HepG2 (cell line): ENCODE data around the gene BRD2. TPM values are rescaled to one million over a fixed set of nuclear protein-coding genes. Genes with fewer than 3 reads are reported as not detected.
A peak's percentile ranks its signal among the peaks of the same experiment; 100 is the strongest.

Experiments used
- DNMT1 ChIP-seq: sonication (generic); formaldehyde crosslinking; IDR thresholded peaks from 2 replicates; pipeline ENCODE4 v1.5.1; 2020; ENCODE audit warnings: mild to moderate bottlenecking, missing genetic modification reagents
- GTF2F1 ChIP-seq: fragments of 150-350 bp; IDR thresholded peaks from 2 replicates; pipeline ENCODE4 v1.6.1; 2014; ENCODE audit warnings: low read length
- HOXA9 ChIP-seq: sonication (generic); formaldehyde crosslinking; IDR thresholded peaks from 2 replicates; pipeline ENCODE4 v1.8.1; 2022; ENCODE audit warnings: missing genetic modification reagents, mild to moderate bottlenecking, moderate library complexity, borderline replicate concordance
- KDM1A ChIP-seq: IDR thresholded peaks from 2 replicates; pipeline ENCODE4 v1.6.1; 2016; ENCODE audit warnings: missing compliant biosample characterization
- NR2C2 ChIP-seq: sonication (generic); formaldehyde crosslinking; IDR thresholded peaks from 2 replicates; pipeline ENCODE4 v1.4.0; 2020; ENCODE audit warnings: missing genetic modification reagents, mild to moderate bottlenecking, moderate library complexity, borderline replicate concordance
- PHF21A ChIP-seq: sonication (generic); formaldehyde crosslinking; IDR thresholded peaks from 2 replicates; pipeline ENCODE4 v1.5.0; 2020; ENCODE audit warnings: mild to moderate bottlenecking, missing genetic modification reagents
- RNF2 ChIP-seq: fragments of 450-650 bp; conservative IDR thresholded peaks from 2 replicates; pipeline ENCODE4 v1.6.1; 2016; ENCODE audit warnings: low read depth
- SOX13 ChIP-seq, 3 experiments: fragments of 450-650 bp in 1 of 3; sonication (generic) in 1 of 3; formaldehyde crosslinking in 1 of 3; IDR thresholded peaks in 2 of 3; conservative IDR thresholded peaks in 1 of 3; 2 replicates each; pipeline versions ENCODE4 v1.5.0 to v1.6.1; 2016 to 2020; ENCODE audit warnings: antibody characterized with exemption in 1 of 3, mild to moderate bottlenecking in 1 of 3, missing compliant biosample characterization in 1 of 3, missing genetic modification reagents in 1 of 3, moderate library complexity in 1 of 3
- ZNF274 ChIP-seq: sonication (generic); formaldehyde crosslinking; IDR thresholded peaks from 2 replicates; pipeline ENCODE4 v1.5.1; 2020; ENCODE audit warnings: mild to moderate bottlenecking, missing genetic modification reagents
- ZNF614 ChIP-seq: IDR thresholded peaks from 2 replicates; pipeline ENCODE4 v1.6.1; 2018; ENCODE audit warnings: missing biosample characterization, missing genetic modification reagents, inconsistent platforms, borderline replicate concordance
- polyA plus RNA-seq, 8 experiments: library from polyadenylated mRNA; depleted of rRNA in 3 of 8; stranded (reverse) in 7 of 8; unstranded in 1 of 8; fragments of >200 nt; fragmentation: Illumina TruSeq in 4 of 8; extraction: Trizol in 4 of 8; gene quantifications; 2 replicates each; pipeline versions ENCODE4 v1.2.1 to v1.2.3, GENCODE V29; 2011 to 2016; ENCODE audit warnings: low read depth in 4 of 8, missing spikeins in 1 of 8, mixed read lengths in 1 of 8; ENCODE audit not compliant: insufficient read depth in 1 of 8
- total RNA-seq, 5 experiments: library from RNA; depleted of rRNA; stranded (reverse); fragments of >200 nt; fragmentation: Illumina TruSeq; extraction: Trizol; gene quantifications; 2 replicates each; pipeline ENCODE4 v1.2.3, GENCODE V29; 2016; ENCODE audit warnings: low read depth in 1 of 5
- TF ChIP-seq, protein P1 (sequence below): sonication (generic); formaldehyde crosslinking; IDR thresholded peaks from 2 replicates; pipeline ENCODE4 v1.4.0; 2020; ENCODE audit warnings: missing genetic modification reagents, borderline replicate concordance
- TF ChIP-seq, protein P2 (sequence below): IDR thresholded peaks from 2 replicates; pipeline ENCODE4 v1.6.1; 2016; ENCODE audit warnings: missing compliant biosample characterization, missing genetic modification reagents, borderline replicate concordance
- TF ChIP-seq, protein P3 (sequence below): sonication (generic); formaldehyde crosslinking; IDR thresholded peaks from 2 replicates; pipeline ENCODE4 v1.5.0; 2020; ENCODE audit warnings: missing genetic modification reagents, mild to moderate bottlenecking, borderline replicate concordance
- TF ChIP-seq, protein P4 (sequence below), 2 experiments: sonication (generic) in 1 of 2; formaldehyde crosslinking in 1 of 2; IDR thresholded peaks; 2 replicates each; pipeline versions ENCODE4 v1.4.0 to v1.6.1; 2016 to 2020; ENCODE audit warnings: borderline replicate concordance in 1 of 2, low read depth in 1 of 2, mild to moderate bottlenecking in 1 of 2, missing genetic modification reagents in 1 of 2
- TF ChIP-seq, protein P5 (sequence below): sonication (generic); formaldehyde crosslinking; conservative IDR thresholded peaks from 2 replicates; pipeline ENCODE4 v1.8.0; 2022; ENCODE audit warnings: mild to moderate bottlenecking, moderate library complexity, missing genetic modification reagents

BRD2 gene
- total and polyA plus RNA-seq, 2 of the 13 experiments (the other 11 are each of a cell fraction or from before 2014, with no cell fraction given): 143 to 202 TPM

DNA sequence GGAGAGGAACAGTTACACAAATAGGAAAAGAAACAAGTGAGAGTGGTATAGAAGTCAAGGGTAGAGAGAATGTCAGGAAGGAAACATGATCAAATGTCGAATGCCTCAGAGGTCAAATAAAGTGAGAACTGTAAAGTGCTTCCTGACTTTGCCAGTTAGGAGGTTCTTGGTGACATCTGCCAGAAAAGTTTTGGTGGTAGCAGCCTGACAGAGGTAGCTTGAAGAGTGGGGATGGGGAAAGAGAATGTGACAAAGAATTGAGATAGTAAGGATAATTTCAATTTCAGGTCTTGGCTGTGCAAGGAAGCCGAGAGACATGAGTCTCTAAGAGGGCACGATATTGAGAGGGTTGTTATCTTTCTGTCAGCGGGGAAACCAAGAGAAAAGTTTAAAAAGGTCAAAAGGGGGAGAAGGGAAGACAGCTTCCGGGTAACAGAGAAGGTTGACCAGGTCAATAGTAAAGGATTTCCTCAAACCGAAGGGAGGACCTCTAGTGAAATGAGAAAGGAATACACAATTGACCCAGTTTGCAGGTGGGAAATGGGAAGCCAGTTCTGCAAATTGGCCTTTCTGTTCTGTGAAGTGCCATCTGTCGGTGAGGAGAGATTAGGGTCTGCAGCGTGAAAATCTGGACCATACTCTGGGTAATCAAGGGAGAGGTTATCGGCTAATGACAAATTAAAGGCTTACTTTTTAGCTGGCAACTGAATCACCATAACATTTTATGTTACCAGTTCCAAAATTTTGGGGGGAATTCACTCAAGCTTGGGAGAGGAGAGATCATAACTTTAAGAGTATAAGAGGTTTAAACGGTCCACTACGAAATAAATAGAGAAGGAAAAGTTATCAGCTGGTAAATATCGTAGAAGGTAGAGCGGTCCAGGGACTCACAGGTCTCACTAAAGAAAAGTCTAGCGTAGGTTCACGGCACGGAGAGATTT, 973 bp upstream of the BRD2 start (continued):
- TF ChIP-seq, protein P1, sequence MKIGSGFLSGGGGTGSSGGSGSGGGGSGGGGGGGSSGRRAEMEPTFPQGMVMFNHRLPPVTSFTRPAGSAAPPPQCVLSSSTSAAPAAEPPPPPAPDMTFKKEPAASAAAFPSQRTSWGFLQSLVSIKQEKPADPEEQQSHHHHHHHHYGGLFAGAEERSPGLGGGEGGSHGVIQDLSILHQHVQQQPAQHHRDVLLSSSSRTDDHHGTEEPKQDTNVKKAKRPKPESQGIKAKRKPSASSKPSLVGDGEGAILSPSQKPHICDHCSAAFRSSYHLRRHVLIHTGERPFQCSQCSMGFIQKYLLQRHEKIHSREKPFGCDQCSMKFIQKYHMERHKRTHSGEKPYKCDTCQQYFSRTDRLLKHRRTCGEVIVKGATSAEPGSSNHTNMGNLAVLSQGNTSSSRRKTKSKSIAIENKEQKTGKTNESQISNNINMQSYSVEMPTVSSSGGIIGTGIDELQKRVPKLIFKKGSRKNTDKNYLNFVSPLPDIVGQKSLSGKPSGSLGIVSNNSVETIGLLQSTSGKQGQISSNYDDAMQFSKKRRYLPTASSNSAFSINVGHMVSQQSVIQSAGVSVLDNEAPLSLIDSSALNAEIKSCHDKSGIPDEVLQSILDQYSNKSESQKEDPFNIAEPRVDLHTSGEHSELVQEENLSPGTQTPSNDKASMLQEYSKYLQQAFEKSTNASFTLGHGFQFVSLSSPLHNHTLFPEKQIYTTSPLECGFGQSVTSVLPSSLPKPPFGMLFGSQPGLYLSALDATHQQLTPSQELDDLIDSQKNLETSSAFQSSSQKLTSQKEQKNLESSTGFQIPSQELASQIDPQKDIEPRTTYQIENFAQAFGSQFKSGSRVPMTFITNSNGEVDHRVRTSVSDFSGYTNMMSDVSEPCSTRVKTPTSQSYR (CRISPR knock-in tag): no peak; the same call in 1 of the 2 replicates
- TF ChIP-seq, protein P2, sequence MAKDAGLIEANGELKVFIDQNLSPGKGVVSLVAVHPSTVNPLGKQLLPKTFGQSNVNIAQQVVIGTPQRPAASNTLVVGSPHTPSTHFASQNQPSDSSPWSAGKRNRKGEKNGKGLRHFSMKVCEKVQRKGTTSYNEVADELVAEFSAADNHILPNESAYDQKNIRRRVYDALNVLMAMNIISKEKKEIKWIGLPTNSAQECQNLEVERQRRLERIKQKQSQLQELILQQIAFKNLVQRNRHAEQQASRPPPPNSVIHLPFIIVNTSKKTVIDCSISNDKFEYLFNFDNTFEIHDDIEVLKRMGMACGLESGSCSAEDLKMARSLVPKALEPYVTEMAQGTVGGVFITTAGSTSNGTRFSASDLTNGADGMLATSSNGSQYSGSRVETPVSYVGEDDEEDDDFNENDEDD: no peak
- TF ChIP-seq ZNF274 (CRISPR knock-in tag) (no peak), RNF2 (no peak), NR2C2 (CRISPR knock-in tag) (peak; percentile 93), PHF21A (CRISPR knock-in tag) (no peak), DNMT1 (CRISPR knock-in tag) (no peak), ZNF614 (CRISPR knock-in tag) (no peak), GTF2F1 (no peak), HOXA9 (CRISPR knock-in tag) (no peak), KDM1A (CRISPR knock-in tag) (0 out of 2 replicates have a peak, but pooled peaks have one; percentile 56), SOX13 (IDR thresholded peaks at IDR 0.05) (no peak), SOX13 (CRISPR knock-in tag; conservative IDR thresholded peaks at IDR 0.05 in 1 of 2, IDR thresholded peaks at IDR 0.05 in 1 of 2) (peak in 1 of 2 experiments; percentile 42; a peak in 1 of 4 replicates)
- TF ChIP-seq, protein P3, sequence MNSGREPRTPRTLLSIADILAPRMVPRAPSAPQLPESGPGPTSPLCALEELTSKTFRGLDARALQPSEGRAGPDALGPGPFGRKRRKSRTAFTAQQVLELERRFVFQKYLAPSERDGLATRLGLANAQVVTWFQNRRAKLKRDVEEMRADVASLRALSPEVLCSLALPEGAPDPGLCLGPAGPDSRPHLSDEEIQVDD (CRISPR knock-in tag): no peak
- TF ChIP-seq, protein P4, sequence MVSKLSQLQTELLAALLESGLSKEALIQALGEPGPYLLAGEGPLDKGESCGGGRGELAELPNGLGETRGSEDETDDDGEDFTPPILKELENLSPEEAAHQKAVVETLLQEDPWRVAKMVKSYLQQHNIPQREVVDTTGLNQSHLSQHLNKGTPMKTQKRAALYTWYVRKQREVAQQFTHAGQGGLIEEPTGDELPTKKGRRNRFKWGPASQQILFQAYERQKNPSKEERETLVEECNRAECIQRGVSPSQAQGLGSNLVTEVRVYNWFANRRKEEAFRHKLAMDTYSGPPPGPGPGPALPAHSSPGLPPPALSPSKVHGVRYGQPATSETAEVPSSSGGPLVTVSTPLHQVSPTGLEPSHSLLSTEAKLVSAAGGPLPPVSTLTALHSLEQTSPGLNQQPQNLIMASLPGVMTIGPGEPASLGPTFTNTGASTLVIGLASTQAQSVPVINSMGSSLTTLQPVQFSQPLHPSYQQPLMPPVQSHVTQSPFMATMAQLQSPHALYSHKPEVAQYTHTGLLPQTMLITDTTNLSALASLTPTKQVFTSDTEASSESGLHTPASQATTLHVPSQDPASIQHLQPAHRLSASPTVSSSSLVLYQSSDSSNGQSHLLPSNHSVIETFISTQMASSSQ (IDR thresholded peaks at IDR 0.05; ENCODE audit: low read depth): 0 out of 2 replicates have a peak, but pooled peaks have one; percentile 8
- TF ChIP-seq, protein P4 (CRISPR knock-in tag; IDR thresholded peaks at IDR 0.05; ENCODE audit: borderline replicate concordance): peak; percentile 14; the same call in 1 of the 2 replicates
- TF ChIP-seq, protein P5, sequence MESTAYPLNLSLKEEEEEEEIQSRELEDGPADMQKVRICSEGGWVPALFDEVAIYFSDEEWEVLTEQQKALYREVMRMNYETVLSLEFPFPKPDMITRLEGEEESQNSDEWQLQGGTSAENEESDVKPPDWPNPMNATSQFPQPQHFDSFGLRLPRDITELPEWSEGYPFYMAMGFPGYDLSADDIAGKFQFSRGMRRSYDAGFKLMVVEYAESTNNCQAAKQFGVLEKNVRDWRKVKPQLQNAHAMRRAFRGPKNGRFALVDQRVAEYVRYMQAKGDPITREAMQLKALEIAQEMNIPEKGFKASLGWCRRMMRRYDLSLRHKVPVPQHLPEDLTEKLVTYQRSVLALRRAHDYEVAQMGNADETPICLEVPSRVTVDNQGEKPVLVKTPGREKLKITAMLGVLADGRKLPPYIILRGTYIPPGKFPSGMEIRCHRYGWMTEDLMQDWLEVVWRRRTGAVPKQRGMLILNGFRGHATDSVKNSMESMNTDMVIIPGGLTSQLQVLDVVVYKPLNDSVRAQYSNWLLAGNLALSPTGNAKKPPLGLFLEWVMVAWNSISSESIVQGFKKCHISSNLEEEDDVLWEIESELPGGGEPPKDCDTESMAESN: no peak
